ENCODE results near the gene SRSF2.
"Not testable (repeated sequence)": the region's sequence is repeated elsewhere in the genome, so short reads cannot be mapped to it uniquely, and the experiment has no call there.

SRSF2 gene

GRCh38 chr17:76737082-76737675, at the start of gene SRSF2:
Gene SRSF2, minus strand, starts transcription at chr17:76737331. Its CDS starts 171 bp downstream, at chr17:76737160.
- peak; percentile 100 for DNase-seq

GRCh38 chr17:76784926-76785325, 47.8 kb upstream of the SRSF2 start:
- no peak for DNase-seq

- no peak for DNase-seq
Measured at GRCh38 chr17:76783146-76783545, 46.0 kb upstream of the SRSF2 start.

GRCh38 chr17:76781056-76781982, 44.2 kb upstream of the SRSF2 start:
- no peak for DNase-seq

- DNase-seq: no peak
Measured at GRCh38 chr17:76775021-76775600, 38.0 kb upstream of the SRSF2 start.

- DNase-seq: no peak
Measured at GRCh38 chr17:76772842-76773525, 35.9 kb upstream of the SRSF2 start.

GRCh38 chr17:76758570-76758969, 21.4 kb upstream of the SRSF2 start:
- no peak for DNase-seq

GRCh38 chr17:76757256-76757655, 20.1 kb upstream of the SRSF2 start:
- DNase-seq: no peak

- no peak for DNase-seq
Measured at GRCh38 chr17:76755285-76755684, 18.2 kb upstream of the SRSF2 start.

GRCh38 chr17:76753061-76753961, 16.2 kb upstream of the SRSF2 start:
- no peak for DNase-seq

- DNase-seq: no peak
Measured at GRCh38 chr17:76752006-76752405, 14.9 kb upstream of the SRSF2 start.

- no peak for DNase-seq
Measured at GRCh38 chr17:76751416-76751993, 14.4 kb upstream of the SRSF2 start.

- DNase-seq: no peak
Measured at GRCh38 chr17:76748657-76749056, 11.5 kb upstream of the SRSF2 start.

- DNase-seq: no peak
Measured at GRCh38 chr17:76747716-76748363, 10.7 kb upstream of the SRSF2 start.

GRCh38 chr17:76745785-76746184, 8.7 kb upstream of the SRSF2 start:
- not testable (repeated sequence) for DNase-seq

GRCh38 chr17:76744747-76745146, 7.6 kb upstream of the SRSF2 start:
- DNase-seq: no peak

GRCh38 chr17:76742958-76743357, 5.8 kb upstream of the SRSF2 start:
- no peak for DNase-seq

GRCh38 chr17:76740329-76741118, 3.4 kb upstream of the SRSF2 start:
- no peak for DNase-seq

GRCh38 chr17:76739568-76740115, 2.5 kb upstream of the SRSF2 start:
- DNase-seq: not testable (repeated sequence)

GRCh38 chr17:76738468-76738850, 1.3 kb upstream of the SRSF2 start:
- DNase-seq: no peak
